ENCODE measurements around the gene ADPRM.

DNA sequence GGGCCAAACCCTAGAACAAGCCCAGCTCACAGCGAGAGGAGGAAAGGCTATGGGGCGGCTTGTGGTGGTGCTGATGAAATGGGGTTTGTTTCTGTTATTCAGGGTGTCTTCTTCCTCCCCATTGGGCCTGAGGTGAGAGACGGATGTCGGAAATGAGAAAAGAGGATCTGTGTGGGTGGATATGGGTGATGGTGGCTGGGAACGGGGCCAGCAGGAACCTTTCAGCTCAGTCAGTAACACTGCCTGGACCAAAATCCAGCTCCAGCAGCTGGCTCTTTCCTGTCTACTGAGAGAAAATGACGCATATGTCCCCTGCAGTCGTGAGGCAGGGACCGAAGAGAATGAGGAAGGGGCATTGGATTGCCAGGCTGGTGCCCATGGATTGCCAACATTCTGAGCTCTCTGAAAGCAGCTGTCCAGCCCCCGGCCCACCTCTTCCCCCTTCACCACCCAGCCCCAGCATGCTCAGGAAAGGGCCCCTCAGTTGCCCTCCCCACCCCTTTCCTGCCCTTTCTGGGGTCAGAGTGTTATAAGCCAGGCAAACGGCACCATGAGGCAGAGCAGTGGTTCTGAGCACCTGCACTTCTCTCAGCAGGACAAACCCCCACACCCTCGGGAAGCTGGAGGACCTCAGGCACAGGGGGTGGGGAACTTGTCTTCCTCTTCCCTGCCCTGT, 44.3 kb upstream of the ADPRM start:
- TF ChIP-seq, protein P1, sequence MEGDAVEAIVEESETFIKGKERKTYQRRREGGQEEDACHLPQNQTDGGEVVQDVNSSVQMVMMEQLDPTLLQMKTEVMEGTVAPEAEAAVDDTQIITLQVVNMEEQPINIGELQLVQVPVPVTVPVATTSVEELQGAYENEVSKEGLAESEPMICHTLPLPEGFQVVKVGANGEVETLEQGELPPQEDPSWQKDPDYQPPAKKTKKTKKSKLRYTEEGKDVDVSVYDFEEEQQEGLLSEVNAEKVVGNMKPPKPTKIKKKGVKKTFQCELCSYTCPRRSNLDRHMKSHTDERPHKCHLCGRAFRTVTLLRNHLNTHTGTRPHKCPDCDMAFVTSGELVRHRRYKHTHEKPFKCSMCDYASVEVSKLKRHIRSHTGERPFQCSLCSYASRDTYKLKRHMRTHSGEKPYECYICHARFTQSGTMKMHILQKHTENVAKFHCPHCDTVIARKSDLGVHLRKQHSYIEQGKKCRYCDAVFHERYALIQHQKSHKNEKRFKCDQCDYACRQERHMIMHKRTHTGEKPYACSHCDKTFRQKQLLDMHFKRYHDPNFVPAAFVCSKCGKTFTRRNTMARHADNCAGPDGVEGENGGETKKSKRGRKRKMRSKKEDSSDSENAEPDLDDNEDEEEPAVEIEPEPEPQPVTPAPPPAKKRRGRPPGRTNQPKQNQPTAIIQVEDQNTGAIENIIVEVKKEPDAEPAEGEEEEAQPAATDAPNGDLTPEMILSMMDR (IDR thresholded peaks at IDR 0.05) = no peak
- no peak for TF ChIP-seq ZFX (IDR thresholded peaks at IDR 0.05; ENCODE audit: borderline replicate concordance)
